Vagina (tissue), 2 donors: ENCODE data around the gene DNMT3A.

Source experiments
- CTCF ChIP-seq, 3 experiments: fragments of 450-650 bp in 2 of 3; fragments of 200-600 bp in 1 of 3; sonication (generic) in 1 of 3; IDR thresholded peaks; one replicate each; pipeline ENCODE4 v1.5.1; 2017 to 2019; ENCODE audit warnings: antibody characterized with exemption in 3 of 3, mild to moderate bottlenecking in 2 of 3, moderate library complexity in 2 of 3
- POLR2A ChIP-seq, 2 donors: fragments of 450-650 bp; IDR thresholded peaks; one replicate each; pipeline ENCODE4 v1.6.1; 2017; ENCODE audit warnings: antibody characterized with exemption in 2 of 2, mild to moderate bottlenecking in 2 of 2, moderate library complexity in 2 of 2

GRCh38 chr2:25339211-25339674, 2.5 kb downstream of the DNMT3A start:
- TF ChIP-seq POLR2A (IDR thresholded peaks at IDR 0.05) = no peak
- no peak for TF ChIP-seq CTCF (IDR thresholded peaks at IDR 0.05)
